ENCODE measurements around the gene ZNF587. TPM values are rescaled to one million over a fixed set of nuclear protein-coding genes. Genes with fewer than 3 reads are reported as not detected.

ZNF587 gene
- total RNA-seq, 2 donors from 2014 or later, result 44.1 to 50.4 TPM

Other genes with a start within 250 kb of the ZNF587 start
- 1 to 10 TPM; 2.5 to 4.4 TPM for gene ZNF530, start 250.0 kb upstream of the ZNF587 start, total RNA-seq
- gene ZNF134, start 235.6 kb upstream of the ZNF587 start, total RNA-seq, result 10 to 100 TPM; 20.9 to 22.7 TPM
- gene ZNF211, start 216.7 kb upstream of the ZNF587 start, total RNA-seq, result 10 to 100 TPM; 27.7 to 33.7 TPM
- gene ZSCAN4, start 180.9 kb upstream of the ZNF587 start, total RNA-seq, result not detected
- gene ZNF551, start 167.9 kb upstream of the ZNF587 start, total RNA-seq, result 10 to 100 TPM in 1 of 2 donors, 1 to 10 TPM in 1; 9.2 to 13.9 TPM
- 10 to 100 TPM in 1 of 2 donors, 1 to 10 TPM in 1; 1.9 to 20.0 TPM for gene ZNF154, start 140.7 kb upstream of the ZNF587 start, total RNA-seq
- gene ZNF671, start 122.2 kb upstream of the ZNF587 start, total RNA-seq, result 1 to 10 TPM; 7.4 to 9.2 TPM
- gene ZNF776, start 103.0 kb upstream of the ZNF587 start, total RNA-seq, result 10 to 100 TPM; 12.4 to 13.6 TPM
- gene ZNF586, start 80.2 kb upstream of the ZNF587 start, total RNA-seq, result 10 to 100 TPM; 34.8 to 37.7 TPM
- 10 to 100 TPM; 11.8 to 12.8 TPM for gene ZNF552, start 34.9 kb upstream of the ZNF587 start, total RNA-seq
- 10 to 100 TPM; 19.0 to 23.3 TPM for gene ZNF587B, start 19.6 kb upstream of the ZNF587 start, total RNA-seq
- gene ZNF814, start 39.2 kb downstream of the ZNF587 start, total RNA-seq, result 10 to 100 TPM; 23.4 to 37.1 TPM
- 10 to 100 TPM; 28.0 to 29.6 TPM for gene ZNF417, start 66.7 kb downstream of the ZNF587 start, total RNA-seq
- gene ZNF418, start 85.5 kb downstream of the ZNF587 start, total RNA-seq, result 1 to 10 TPM; 2.7 to 6.5 TPM
- gene ZNF256, start 97.8 kb downstream of the ZNF587 start, total RNA-seq, result 10 to 100 TPM; 11.9 to 12.6 TPM
- gene C19orf18, start 124.7 kb downstream of the ZNF587 start, total RNA-seq, result under 1 TPM; 0.37 to 0.65 TPM
- gene ZNF606, start 153.0 kb downstream of the ZNF587 start, total RNA-seq, result 1 to 10 TPM; 7.1 TPM
- gene ZSCAN1, start 184.2 kb downstream of the ZNF587 start, total RNA-seq, result not detected
- gene ZNF135, start 209.4 kb downstream of the ZNF587 start, total RNA-seq, result under 1 TPM; 0.16 to 0.57 TPM
- gene ZSCAN18, start 248.4 kb downstream of the ZNF587 start, total RNA-seq, result 10 to 100 TPM; 29.3 to 30.7 TPM

All from T-helper 17 cell (primary cell).